SH-SY5Y (cell line): ENCODE results near the gene OR2S2.

Experiments used
- GATA2 ChIP-seq: IDR thresholded peaks from 2 replicates; pipeline ENCODE4 v1.6.1; 2011; ENCODE audit warnings: mild to moderate bottlenecking, low read depth, low read length
- GATA3 ChIP-seq: IDR thresholded peaks from 2 replicates; pipeline ENCODE4 v1.6.1; 2011; ENCODE audit warnings: low read depth, mild to moderate bottlenecking, low read length, moderate library complexity

DNA sequence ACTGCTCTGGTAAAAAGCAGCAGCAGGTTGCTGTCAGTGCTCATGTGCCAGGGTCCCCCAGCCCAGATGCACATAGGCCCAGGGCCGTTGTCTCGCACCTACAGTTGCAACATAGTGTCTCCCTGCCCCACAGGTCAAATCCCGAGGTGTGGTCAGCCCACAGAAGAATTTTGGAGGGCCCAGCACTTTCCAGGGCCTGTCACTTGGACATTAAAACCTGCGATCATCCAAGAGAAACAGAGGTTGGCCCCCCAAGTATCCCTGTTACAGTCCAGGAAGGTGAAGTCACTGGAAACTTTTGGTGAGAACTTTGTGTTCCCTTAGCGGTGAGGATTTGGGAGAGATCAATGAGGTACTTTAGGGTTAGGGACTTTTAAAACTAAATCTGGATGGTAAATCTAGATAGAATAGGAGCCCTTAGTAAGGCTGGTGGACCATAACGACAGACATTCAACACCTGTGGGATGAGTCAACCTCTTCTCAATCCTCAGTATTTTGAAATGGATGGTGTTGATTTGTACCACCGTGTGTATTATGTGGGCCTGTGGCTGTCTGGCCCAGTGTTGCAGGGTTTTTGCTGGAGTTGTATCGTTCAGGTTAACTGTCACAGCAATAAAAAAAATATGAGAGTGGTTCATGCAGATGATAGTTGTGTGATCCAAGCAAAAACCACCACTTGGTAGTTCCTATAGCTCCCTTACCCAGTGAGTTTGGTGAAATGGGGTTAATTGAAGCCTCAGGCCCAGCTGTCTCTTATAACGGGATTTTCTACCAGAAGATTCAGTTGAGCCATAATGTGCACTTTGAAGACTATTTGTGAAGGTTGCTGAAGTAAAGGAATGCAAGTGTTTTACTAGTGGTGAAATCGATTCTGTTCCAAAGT is 19.2 kb downstream of the OR2S2 start:
- TF ChIP-seq GATA2 (no peak), GATA3 (no peak)
